Measurements from ENCODE around the gene INPP4B. TPM values are rescaled to one million over a fixed set of nuclear protein-coding genes. Genes with fewer than 3 reads are reported as not detected.

INPP4B gene
- total and polyA plus RNA-seq, 2 donors (not counting 1 experiment from before 2014, with no cell fraction given): 0.03 TPM; not detected in 1

GRCh38 chr4:142406917-142407501 lies 439.1 kb downstream of the INPP4B start:
- intact Hi-C loops (cut with micrococcal nuclease): no loop called here
- Histone ChIP-seq H3K27ac (ENCODE audit: low read length in 2 of 2) (no peak overlapping the region), H3K36me3 (replicated peaks in 1 of 2; ENCODE audit: control extremely low read depth in 1 of 2, control insufficient read depth in 1 of 2, extremely low read depth in 1 of 2, insufficient read depth in 2 of 2, low read length in 1 of 2) (no peaks in the 10 kb centered on the region), H3K9ac (ENCODE audit: low read length) (no peak overlapping the region), H2AFZ (ENCODE audit: insufficient read depth, low read depth, low read length, poor library complexity, severe bottlenecking) (no peak overlapping the region), H3K4me3 (ENCODE audit: control extremely low read depth in 1 of 5, extremely low read depth in 1 of 5, insufficient read depth in 1 of 5, low read depth in 2 of 5, low read length in 4 of 5) (no peak overlapping the region), H3K9me3 (ENCODE audit: control extremely low read depth in 1 of 3, control insufficient read depth in 2 of 3, insufficient read depth in 1 of 3, low read length in 2 of 3) (no peaks in the 10 kb centered on the region), H3K79me2 (ENCODE audit: control insufficient read depth, insufficient read depth, low read length) (no peaks in the 10 kb centered on the region), H3K4me2 (replicated peaks; ENCODE audit: low read depth, low read length, poor library complexity, severe bottlenecking) (no peak overlapping the region), H3K27me3 (replicated peaks in 1 of 4; ENCODE audit: control extremely low read depth in 1 of 4, control insufficient read depth in 3 of 4, insufficient read depth in 4 of 4, low read length in 3 of 4) (peaks cover 0 to 4% (median 2%) of the 10 kb centered on the region in 4 experiments), H4K20me1 (ENCODE audit: control insufficient read depth, insufficient read depth, low read length, poor library complexity, severe bottlenecking) (no peaks in the 10 kb centered on the region), H3K4me1 (ENCODE audit: control insufficient read depth in 2 of 2, insufficient read depth in 2 of 2, low read length in 2 of 2) (peaks cover 7% of the 10 kb centered on the region in 2 donors)
- POLR2A ChIA-PET: no interaction called here
- TF ChIP-seq EZH2 (IDR thresholded peaks at IDR 0.05; ENCODE audit: borderline replicate concordance, insufficient read depth, low read depth, low read length, poor library complexity, severe bottlenecking): no peak
- TF ChIP-seq CTCF (IDR thresholded peaks at IDR 0.05): no peak
- peaks cover 4% of the 10 kb centered on the region for H3K27me3 Mint-ChIP-seq
- H3K4me3 Mint-ChIP-seq: no peak overlapping the region
- ATAC-seq (ENCODE audit: low read depth): no peak
- DNase-seq: no peak
- WGBS (ENCODE audit: insufficient coverage): 46% methylated on average over 4 of the region's 7 CpGs
- peaks cover 11% of the 10 kb centered on the region for H3K4me1 Mint-ChIP-seq
- no peaks in the 10 kb centered on the region for H3K9me3 Mint-ChIP-seq (ENCODE audit: insufficient read depth)
- no peak overlapping the region for H3K27ac Mint-ChIP-seq
- CTCF ChIA-PET: no interaction called here

DNA sequence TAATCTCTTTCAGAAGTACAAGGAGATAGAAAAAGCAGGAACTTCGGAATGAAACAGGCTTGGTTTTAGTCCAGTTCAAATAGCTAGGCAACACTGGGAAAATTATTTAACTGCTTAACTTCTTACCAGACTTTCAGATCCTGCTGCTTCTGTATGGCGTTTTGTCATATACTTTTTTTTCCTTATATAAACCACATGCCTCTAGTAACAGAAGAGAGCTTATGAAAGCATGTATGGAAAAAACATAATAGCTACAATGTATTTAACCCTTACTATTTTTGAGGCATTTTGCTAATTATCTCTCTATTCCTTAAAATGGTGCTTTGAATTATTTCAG lies 439.6 kb downstream of the INPP4B start:
- CTCF ChIA-PET: no interaction called here
- no peak for DNase-seq
- Histone ChIP-seq H3K9ac (ENCODE audit: low read length) (no peak overlapping the region), H3K9me3 (ENCODE audit: control extremely low read depth in 1 of 3, control insufficient read depth in 2 of 3, insufficient read depth in 1 of 3, low read length in 2 of 3) (no peaks in the 10 kb centered on the region), H3K27me3 (replicated peaks in 1 of 4; ENCODE audit: control extremely low read depth in 1 of 4, control insufficient read depth in 3 of 4, insufficient read depth in 4 of 4, low read length in 3 of 4) (peaks cover 0 to 4% (median 2%) of the 10 kb centered on the region in 4 experiments), H3K27ac (ENCODE audit: low read length in 2 of 2) (no peak overlapping the region), H4K20me1 (ENCODE audit: control insufficient read depth, insufficient read depth, low read length, poor library complexity, severe bottlenecking) (no peaks in the 10 kb centered on the region), H3K36me3 (replicated peaks in 1 of 2; ENCODE audit: control extremely low read depth in 1 of 2, control insufficient read depth in 1 of 2, extremely low read depth in 1 of 2, insufficient read depth in 2 of 2, low read length in 1 of 2) (no peaks in the 10 kb centered on the region), H2AFZ (ENCODE audit: insufficient read depth, low read depth, low read length, poor library complexity, severe bottlenecking) (no peak overlapping the region), H3K4me1 (ENCODE audit: control insufficient read depth in 2 of 2, insufficient read depth in 2 of 2, low read length in 2 of 2) (peaks cover 7% of the 10 kb centered on the region in 2 donors), H3K4me2 (replicated peaks; ENCODE audit: low read depth, low read length, poor library complexity, severe bottlenecking) (no peak overlapping the region), H3K79me2 (ENCODE audit: control insufficient read depth, insufficient read depth, low read length) (no peaks in the 10 kb centered on the region), H3K4me3 (ENCODE audit: control extremely low read depth in 1 of 5, extremely low read depth in 1 of 5, insufficient read depth in 1 of 5, low read depth in 2 of 5, low read length in 4 of 5) (no peak overlapping the region)
- H3K27me3 Mint-ChIP-seq: peaks cover 4% of the 10 kb centered on the region
- no peak for ATAC-seq (ENCODE audit: low read depth)
- H3K4me3 Mint-ChIP-seq: no peak overlapping the region
- no peak for TF ChIP-seq EZH2 (IDR thresholded peaks at IDR 0.05; ENCODE audit: borderline replicate concordance, insufficient read depth, low read depth, low read length, poor library complexity, severe bottlenecking)
- no peak for TF ChIP-seq CTCF (IDR thresholded peaks at IDR 0.05)
- no CpG with 5 or more reads among the region's 2 CpGs for WGBS (ENCODE audit: insufficient coverage)
- intact Hi-C loops (cut with micrococcal nuclease): no loop called here
- POLR2A ChIA-PET: no interaction called here
- H3K27ac Mint-ChIP-seq: no peak overlapping the region
- no peaks in the 10 kb centered on the region for H3K9me3 Mint-ChIP-seq (ENCODE audit: insufficient read depth)
- H3K4me1 Mint-ChIP-seq: peaks cover 11% of the 10 kb centered on the region

All from B cell (primary cell).